Lower leg skin (tissue), 3 donors: ENCODE data around the gene CHRNA9.

Experiments used
- CTCF ChIP-seq, 3 donors: fragments of 450-650 bp; IDR thresholded peaks; one replicate each; pipeline ENCODE4 v1.5.1; 2016; ENCODE audit warnings: antibody characterized with exemption in 3 of 3, mild to moderate bottlenecking in 3 of 3, moderate library complexity in 2 of 3
- POLR2A ChIP-seq, 2 donors: fragments of 450-650 bp; IDR thresholded peaks; one replicate each; pipeline ENCODE4 v1.6.1; 2016 to 2017; ENCODE audit warnings: antibody characterized with exemption in 2 of 2, mild to moderate bottlenecking in 1 of 2, moderate library complexity in 1 of 2

GRCh38 chr4:40294339-40294738 is 40.8 kb upstream of the CHRNA9 start:
- no peak for TF ChIP-seq CTCF (IDR thresholded peaks at IDR 0.05)
- no peak for TF ChIP-seq POLR2A (IDR thresholded peaks at IDR 0.05)
